HG03432 (cell line): ENCODE data around the gene RASA3.
A peak's percentile ranks its signal among the peaks of the same experiment; 100 is the strongest.

Source experiments
- ATAC-seq: cut with Tn5 transposase; IDR thresholded peaks from one replicate; pipeline ENCODE4 v1.9.1; 2021; ENCODE audit warnings: mild to moderate bottlenecking, moderate library complexity; ENCODE audit not compliant: unreplicated experiment

RASA3 gene

DNA sequence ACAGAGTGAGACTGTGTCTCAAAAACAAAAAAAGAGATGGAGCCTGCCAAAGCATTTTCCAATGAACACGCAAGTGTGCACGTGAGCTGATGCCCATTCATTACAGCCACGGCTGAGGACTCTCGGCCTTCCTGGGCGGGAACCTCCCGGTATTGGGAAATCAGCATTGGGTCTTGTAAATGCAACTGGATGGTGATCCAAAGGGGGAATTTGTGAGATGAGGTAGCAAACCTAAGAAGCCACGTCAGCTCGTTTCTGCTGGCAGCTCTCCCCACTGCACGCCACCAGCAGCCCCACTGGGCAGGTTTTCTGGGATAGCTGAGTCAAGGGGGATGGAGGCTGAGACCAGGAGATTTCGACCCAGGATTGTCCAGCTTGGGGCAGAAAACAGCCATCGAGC lies 170.0 kb downstream of the RASA3 start:
- no peak for ATAC-seq

DNA sequence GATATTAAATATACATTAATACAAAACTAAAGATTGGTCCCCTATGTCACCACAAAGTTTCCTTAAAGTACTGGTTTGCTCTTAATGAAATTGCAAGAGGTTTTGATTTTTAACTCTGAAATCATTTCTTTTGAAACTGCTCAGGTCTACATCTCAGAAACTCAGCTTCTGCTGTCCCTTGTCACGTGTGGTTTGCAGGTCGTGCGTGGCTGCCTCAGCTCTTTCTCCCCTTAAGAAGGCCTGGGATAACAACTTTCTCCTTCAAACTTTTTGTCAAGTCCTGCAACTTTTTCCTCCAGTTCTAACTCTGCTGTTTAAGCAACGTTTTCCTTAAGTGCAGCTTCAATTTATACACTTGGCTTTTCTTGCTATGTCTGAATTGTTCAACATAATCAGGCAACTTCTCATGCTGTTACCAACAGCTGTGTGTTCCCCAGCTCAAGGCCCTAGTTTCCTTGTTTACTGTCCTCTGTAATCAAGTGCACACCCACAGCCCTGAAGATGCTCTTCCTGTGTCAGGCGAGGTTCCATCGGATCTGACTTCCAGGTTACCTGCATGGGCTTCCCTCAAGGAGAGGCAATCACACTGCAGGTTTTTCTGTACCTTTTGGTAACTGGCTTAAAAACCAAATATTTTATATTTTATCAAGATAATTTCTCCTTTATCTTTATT lies 172.0 kb downstream of the RASA3 start:
- no peak for ATAC-seq

DNA sequence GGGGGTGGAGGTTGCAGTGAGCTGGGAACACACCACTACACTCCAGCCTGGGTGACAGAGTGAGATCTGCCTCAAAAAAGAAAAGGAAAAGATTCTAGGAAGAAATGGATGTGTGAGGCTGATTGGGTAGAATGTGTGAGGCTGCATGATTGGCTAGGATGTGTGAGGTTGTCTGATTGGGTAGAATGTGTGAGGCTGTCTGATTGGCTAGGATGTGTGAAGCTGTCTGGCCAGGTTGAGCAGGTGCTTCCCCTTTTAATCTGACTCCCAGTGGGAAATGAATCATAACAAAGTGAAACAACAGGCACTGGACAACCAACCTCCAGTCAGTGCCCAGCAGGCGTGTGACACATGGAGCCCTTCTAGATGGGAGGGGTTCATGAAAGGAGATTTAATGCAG lies 173.2 kb downstream of the RASA3 start:
- ATAC-seq, result no peak

DNA sequence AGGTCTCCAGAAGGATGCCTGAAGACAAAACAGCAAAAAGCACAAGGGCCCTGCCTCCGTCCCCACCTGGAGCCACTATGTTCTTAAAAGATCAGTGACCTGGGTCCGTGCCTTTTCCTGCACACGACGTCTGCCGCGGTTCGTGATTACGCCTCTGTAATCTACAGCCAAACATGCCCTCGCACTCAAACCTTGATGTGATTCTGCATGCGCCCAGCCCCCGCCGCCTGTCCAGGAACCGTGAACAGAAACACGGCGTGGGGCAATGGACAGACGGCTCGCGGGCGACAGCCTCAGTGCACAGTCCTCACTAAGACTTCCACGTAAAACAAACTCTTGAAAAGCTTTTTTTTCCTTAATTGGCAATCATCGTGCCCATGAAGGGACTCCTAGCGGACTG lies 174.1 kb downstream of the RASA3 start:
- no peak for ATAC-seq

DNA sequence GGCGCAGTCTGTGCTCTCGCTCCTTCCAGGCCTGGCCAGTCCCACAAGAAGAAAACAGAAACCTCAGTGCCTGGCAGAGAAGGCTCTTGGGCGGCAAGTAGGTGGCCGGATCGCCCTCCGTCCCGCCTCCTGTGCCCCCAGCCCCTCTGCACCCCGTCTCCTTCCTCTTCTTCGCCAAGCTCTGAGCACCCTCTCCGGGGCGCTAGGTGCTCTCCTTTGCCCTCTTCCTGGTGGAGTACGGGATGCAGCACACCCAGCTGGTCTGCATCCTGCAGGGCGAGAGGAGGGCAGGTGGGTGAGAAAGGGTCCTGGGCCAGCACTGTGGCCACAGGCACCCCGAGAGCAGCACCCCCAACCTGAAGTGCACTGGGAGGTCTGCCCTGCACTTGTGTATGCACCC lies 175.9 kb downstream of the RASA3 start:
- ATAC-seq, result no peak

DNA sequence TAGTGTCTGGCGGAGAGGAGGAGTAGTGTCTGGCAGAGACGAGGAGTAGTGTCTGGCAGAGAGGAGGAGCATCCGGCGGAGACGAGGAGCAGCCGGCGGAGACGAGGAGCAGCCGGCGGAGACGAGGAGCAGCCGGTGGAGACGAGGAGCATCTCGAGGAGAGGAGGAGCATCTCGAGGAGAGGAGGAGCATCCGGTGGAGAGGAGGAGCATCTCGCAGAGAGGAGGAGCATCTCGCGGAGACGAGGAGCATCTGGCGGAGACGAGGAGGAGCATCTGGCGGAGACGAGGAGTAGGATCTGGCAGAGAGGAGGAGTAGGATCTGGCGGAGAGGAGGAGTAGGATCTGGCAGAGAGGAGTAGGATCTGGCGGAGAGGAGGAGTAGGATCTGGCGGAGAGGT lies 176.7 kb downstream of the RASA3 start:
- no peak for ATAC-seq

DNA sequence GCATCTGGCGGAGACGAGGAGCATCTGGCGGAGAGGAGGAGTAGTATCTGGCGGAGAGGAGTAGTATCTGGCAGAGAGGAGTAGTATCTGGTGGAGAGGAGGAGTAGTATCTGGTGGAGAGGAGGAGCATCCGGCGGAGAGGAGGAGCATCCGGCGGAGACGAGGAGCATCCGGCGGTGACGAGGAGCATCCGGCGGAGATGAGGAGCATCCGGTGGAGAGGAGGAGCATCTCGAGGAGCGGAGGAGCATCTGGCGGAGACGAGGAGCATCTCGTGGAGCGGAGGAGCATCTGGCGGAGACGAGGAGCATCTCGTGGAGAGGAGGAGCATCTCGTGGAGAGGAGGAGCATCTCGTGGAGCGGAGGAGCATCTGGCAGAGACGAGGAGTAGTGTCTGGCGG lies 177.2 kb downstream of the RASA3 start:
- no peak for ATAC-seq

DNA sequence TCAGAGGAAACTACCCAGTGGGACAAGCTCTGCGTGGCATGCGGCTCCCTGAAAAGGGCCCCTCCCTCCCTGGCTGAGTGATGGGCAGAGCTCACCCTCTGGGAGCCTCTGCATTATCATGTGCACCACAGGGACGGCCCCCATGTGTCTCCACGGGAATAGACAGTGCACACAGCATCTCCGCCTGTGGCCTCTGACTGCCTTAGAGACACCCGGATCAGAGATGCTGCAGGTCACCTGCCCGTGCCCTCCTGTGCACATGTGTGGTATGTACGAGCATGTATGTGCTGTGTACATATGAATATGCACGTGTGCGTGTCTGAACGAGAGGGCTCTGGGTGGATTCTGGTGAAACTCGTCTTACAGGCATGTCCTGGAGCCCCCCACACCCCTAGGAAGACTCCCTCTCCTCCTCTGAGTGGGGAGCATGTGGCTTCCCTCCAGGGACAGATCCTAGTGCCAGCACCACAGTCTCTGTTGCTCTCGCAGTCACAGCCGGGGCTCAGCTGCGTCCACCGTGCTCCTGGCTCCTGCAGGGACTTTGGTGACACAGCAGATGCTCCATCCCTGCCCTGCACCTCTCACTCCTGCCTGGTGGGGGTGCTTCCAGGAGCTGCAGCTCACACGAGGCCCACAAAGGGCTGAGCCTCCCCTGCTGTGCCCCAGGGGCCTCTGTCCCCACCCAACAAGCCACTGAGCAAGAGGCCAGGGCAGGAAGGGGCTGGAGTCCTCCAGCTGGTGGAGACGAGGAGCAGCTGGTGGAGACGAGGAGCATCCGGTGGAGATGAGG lies 178.2 kb downstream of the RASA3 start:
- no peak for ATAC-seq

DNA sequence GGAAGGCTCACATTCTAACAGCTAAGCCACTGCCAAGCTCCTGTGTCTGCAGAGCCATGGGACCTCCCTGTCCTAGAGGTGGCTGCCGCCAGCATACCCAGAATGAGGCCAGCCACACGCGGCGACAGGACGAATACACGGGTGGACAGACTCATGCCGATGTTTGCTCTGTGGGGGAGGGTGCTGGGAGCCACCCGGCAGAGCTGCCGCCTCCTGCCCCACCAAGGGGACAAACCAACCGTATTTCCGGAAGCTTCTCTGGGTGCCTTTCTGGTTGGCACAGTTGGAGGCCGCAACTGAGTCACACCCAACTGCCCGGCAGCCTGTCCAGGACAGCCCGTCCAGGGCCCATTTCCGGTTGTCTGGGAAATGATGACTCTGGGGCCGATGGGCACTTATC lies 178.9 kb downstream of the RASA3 start:
- ATAC-seq, result no peak

DNA sequence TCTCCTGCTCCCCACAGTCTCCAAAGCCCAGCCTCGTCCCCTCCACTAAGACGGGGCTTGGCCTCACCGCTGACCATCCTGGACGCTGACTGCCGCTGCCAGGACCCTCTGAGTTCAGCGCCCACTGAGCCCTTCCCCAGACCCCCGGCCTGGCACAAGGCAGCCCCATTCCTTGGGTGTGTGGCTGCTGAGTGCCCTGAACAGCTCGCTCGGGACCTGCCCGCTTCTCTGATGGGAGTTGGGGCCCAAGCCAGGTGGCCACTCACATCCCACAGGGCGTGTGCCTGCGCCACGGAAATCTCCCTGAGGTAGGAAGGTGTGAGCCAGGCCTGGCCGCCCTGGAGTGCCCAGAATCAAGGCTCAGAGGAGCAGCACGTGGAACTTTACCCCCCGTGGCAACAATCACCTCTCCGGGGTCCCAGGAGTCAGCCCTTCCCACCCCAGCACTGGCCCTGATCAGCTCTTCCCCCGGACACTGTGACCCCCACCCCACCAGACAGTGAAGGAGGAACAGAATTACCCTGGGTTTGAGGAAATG lies 179.4 kb downstream of the RASA3 start:
- no peak for ATAC-seq

DNA sequence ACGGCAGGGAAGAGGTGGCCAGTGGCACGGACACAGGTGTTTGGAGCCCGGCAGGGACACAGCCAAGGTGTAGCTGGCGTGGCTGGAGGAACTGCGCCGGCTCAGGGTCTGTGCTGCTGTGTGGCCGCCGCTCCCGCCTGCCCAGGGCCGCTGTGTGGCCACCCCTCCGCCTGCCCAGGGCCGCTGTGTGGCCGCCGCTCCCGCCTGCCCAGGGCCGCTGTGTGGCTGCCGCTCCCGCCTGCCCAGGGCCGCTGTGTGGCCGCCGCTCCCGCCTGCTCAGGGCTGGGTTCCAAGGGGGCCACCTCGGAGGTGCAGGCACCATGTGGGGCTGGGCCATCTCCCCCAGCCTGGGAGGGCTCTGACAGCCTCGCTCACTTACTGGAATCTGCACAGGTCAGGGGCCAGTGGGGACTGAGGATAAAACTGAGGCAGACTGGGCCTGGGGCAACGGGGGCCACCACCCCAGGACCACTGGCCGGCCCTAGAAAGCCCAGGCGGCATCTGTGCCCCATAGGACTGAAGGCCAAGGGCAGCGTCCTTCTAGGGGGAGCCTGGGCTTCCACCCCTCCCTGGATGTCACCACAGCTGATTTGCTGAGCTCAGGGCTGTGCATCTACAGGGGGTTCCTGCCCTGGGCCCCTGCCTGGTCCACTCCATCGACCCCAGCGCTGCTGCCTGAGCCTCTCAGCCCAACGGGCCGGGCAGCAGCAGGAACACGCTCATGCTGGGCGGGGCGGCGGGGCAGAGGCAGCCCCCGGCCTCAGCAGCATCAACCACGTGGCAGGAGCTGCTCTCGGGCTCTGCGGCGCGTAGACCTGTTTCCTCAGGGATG lies 180.1 kb downstream of the RASA3 start:
- ATAC-seq, result no peak

DNA sequence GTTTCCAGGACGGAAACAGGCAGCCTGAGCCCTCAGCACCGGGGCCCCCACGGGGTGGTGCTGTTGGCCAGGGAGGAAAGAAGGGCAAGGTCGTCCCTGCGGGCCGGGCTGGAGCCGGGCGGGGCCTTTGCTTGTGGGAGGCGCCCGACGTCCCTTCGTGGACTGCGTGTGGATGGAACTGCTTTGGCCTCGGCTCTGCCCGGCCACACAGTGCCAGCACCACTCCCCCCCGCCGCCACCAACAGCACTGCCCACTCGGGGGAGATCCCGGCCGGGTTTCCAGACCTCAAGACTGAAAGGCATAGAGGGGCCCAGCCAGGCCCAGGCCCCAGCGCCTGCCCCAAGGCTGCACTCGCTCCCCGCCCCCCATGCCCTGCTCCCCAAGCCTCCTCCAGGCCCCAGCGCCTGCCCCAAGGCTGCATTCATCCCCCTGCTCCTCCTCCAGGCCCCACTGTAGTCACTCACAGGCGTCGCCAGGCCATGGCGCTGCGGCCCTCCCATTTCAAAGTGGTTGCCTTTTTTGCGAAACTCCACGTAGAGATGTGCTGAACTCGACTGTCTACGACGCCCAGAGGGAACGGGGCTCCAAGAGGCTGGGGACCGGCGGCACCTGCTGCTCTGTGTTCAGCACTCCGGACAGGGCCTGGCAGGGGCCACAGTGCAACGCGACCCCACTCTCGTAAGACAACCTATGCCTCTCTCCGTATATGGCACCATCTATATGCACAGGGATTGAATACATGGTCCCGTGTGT lies 181.0 kb downstream of the RASA3 start:
- peak; percentile 86 for ATAC-seq

DNA sequence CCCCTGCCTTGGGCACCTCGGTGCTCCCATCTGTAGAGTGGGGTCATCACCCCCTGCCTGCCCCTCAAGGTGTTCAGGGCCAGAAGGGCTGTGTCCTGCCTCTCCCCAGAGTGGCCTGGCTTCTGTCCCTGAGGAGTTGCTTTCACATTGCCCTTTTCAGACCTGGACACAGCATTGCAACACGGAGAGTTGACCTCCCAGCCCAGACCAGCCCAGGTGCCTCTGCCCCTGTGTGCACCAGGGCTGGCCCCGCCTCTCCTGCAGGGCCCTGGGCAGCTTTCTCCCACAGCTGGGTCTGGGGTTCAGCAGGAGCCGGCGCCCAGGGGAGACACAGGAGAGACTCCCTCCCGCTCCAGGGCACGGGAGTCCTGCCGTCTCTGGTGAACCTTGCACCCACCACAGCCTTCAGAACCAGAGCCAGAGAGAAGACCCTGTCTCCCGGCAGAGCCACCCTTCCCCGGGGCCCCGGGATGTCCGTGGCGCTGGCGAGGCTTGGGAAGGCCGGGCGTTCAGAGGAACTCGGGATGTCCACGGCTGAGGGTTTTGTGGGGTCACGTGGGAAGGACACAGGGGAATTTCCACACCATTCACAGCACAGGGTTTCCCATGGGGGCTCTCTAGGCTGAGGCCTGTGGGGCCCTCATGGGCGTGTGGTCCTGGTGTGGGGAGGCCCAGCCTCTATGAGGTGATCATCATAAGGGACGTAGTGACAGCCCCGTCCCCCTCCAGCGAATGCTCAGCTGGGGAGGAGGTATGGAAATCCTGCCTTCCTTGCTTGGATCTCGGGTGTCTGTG lies 181.8 kb downstream of the RASA3 start:
- ATAC-seq, result peak; percentile 26

DNA sequence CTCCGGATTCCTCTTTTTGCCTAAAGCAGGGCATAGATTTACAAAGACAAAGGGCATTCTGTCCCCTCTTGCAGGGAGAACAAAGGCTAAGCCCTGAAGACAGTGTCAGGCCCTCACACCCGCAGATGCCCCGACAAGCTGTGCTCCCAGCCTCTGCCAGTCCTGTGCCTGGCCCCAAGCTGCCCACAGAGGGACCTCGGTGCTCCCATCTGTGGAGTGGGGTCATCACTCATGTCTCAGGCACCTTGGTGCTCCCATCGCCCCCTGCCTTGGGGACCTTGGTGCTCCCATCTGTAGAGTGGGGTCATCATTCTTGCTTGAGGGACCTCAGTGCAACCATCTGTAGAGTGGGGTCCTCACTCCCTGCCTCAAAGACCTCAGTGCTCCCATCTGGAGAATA lies 182.9 kb downstream of the RASA3 start:
- no peak for ATAC-seq

DNA sequence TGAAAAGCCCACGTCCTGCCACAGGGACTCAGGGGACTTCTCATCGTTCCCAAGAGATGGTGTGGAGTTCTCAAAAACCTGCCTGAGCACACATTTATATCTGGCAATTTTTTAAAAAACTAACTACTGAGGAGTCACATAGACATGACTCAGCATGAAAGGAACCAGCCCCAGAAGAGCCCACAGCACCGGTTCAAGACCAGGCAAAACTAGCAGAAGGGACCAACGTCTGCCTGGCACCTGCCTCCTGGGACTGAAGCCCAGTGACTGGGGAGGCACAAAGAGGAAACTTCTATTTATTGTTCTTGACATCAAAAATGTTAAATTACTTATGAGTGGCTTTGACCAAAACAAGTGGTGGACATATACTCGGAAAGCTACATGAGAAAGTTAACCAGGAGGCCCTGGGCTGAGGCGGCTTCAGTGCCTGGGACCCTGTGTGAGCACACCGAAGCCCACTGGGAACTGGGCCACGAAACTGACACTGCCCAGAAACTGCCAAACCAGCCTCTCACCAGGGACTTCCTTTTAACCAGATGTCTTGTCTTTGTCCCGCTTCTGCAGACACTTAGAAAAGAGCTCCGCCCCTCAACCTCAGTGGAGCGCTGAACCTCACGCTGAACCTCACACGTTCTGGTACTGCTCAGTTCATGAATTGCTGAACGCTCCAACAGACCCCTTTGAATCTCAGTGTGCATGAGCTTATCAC lies 184.2 kb downstream of the RASA3 start:
- no peak for ATAC-seq

DNA sequence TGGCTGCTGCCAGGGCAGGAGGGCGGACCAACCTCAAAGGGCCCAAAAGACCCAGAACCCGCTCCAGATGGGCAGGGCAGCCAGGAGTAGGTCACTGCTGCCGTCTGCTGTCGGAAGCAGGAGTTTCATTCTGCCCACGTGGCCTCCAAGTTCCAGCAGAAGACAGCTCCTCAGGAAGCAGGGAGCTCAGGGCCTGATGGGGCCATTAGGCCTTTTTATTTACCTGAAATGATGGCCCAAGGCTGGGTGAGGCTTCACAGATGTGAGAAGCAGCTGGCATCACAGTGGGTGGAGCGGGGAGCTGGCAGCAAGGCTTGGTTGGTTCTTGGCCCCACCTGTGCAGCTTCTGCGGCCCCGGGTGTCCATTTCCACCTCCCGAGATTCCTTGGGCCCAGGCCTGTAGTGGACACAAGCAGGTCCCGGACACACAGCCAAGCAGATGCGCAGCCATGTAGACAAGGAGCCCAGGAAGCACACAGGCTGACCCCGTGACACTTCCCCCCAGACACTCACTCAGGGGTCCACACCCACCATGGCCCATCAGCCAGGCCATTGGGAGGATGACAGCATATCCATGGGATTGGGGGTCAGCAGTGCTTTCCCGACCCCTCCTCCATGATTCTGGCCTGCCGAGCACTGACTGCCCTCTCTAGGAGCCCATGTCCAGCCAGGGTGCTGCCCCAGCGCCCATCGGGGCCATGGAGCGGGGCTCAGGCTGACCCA lies 185.0 kb downstream of the RASA3 start:
- ATAC-seq, result no peak

DNA sequence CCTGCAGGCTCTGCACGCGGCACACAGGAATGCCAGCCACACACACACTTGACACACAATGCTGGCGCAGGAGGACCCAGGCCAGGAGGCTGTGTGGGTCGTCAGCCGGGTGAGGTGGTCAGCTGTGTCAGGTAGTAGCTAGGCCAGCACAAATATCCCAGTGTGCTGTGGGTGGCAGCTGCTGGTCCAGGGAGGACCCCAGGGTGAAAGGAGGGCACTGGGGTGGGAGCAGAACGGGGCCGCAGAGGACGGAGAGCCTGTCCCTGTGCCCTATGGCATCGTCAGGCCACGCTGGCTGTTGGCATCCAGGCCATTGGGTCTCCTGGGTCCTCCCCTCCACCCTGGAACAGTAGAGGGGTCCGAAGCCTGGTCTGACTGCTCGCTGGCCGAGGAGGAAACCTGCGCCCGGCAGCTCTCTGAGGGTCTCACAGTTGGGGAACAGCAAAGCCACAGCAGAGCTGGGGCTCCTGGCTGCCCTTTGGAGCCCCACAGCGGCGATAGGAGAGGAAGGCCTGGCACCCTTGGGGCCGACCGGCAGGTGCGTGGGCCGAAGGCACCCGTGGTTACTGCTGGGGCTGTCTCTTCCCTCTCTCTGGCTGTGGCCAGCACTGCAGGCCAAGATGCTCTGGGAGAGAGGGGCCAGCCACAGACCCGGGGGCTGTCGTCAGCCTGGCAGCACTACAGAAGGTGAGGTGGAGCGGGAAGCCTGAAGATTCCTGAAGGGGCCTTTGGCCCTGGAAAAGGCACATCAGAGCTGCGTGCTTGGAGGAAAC lies 185.8 kb downstream of the RASA3 start:
- ATAC-seq, result no peak

DNA sequence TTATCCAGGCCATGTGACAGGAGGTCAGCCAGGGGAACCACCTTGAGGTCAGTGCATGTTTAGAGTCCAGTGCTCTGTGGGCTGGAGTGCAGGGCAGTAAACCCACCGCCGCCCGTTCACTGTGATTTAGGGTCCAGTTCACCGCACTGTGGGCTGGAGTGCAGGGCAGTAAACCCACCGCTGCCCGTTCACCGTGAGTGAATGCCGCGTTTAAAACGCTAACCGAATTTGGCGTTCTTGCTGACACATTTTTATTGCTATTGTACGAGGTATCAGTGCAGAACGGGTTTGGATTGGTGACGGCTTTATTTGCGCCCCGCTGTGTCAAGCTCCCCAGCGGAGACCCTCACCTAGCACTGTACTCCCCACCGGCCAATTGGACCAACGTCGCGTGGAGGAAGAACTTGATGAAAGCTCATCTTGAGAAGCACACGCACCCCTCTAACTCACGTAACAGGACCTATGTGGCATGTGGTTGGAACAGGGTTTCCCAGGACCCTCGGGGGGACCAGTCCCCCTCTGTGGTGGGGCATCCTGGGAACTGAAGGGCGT lies 186.5 kb downstream of the RASA3 start:
- ATAC-seq, result no peak
